IPS-NIHi11 (cell line): ENCODE results near the gene CSNK1A1.
"Not testable (repeated sequence)": the region's sequence is repeated elsewhere in the genome, so short reads cannot be mapped to it uniquely, and the experiment has no call there.

Source experiments
- DNase-seq: peaks from one replicate; pipeline ENCODE4 v3.0.0; 2012; ENCODE audit warnings: mixed read lengths, low spot score

CSNK1A1 gene

DNA sequence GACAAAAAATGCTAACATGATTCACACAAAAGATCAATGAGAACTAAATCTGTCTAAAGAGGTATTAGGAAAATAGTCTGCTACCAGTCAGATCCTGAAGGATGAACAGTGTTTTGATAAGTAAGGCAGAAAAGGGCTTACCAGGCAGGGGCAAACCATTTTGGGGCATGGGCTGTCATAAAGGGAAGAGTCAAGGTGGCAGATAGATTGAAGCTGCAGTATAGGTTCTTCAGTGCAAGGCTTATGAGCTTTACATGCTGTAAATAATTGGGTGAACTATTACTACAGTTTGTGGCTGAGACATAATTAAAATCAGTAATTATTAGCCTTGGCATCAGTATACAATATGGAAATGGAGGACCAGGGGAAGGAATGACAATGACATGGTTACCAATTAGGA lies 21.8 kb downstream of the CSNK1A1 start:
- DNase-seq: no peak

DNA sequence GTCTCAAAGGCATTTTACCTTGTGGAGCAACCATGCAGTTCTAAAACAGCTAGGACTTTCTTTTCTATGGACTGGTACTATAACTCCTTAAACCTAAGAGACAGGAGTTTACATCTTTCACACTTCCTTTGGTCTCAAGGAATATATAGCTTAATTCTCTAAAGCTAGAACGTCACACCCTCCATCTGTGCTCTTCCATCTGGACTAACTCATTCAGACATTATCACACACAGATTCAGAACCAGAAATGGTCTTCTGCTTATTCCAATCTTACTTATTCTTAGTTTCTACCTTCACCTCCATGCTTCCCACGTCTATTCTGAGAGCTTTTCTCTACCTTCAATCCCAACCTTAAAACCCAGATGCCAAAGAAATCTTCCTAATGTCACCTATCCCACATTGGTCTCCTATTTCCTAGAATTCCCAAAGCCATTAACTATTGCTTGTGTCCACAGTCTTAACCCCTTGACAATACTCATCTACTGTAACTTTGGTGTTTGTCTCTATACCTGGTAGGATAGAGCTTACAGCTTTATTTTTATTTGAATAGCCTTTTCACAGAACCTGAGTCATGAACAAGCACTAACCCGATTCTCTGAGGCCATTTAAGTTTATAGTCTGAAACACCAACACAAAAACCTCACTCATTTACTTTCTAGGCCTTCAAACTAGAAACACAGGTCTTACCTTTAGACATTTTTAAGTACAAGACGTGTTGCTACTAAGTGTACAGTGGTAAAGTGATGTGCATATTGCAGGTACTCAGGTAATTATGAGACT lies 22.8 kb downstream of the CSNK1A1 start:
- DNase-seq: no peak

DNA sequence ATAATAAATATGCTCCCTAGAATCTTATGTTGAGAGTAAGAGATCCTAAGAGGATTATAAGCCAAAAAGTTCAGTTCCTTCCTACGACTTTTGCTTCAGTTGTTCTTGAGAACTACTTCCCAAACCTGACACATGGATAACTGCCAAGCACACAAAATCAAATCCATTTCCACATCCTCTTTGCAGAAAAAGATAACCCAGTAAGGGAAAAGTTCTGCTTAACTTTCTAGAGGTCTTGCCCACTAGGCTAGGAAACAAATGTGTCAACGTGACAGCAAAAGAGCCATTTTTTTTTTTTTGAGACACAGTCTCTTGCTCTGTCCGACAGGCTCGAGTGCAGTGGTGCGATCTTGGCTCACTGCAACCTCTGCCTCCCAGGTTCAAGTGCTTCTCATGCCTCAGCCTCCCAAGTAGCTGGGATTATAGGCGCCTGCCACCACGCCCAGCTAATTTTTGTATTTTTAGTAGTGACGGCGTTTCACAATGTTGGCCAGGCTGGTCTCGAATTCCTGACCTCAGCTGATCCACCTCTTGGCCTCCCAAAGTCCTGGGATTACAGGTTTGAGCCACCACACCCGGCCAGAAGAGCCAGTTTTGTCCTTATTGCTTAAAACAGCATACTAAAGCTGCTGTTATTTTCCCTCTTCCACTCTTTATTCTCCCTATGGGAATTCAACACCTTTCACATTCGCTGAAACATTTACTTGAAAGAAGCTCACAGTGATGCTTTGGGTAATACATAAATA lies 24.2 kb downstream of the CSNK1A1 start:
- DNase-seq: no peak

DNA sequence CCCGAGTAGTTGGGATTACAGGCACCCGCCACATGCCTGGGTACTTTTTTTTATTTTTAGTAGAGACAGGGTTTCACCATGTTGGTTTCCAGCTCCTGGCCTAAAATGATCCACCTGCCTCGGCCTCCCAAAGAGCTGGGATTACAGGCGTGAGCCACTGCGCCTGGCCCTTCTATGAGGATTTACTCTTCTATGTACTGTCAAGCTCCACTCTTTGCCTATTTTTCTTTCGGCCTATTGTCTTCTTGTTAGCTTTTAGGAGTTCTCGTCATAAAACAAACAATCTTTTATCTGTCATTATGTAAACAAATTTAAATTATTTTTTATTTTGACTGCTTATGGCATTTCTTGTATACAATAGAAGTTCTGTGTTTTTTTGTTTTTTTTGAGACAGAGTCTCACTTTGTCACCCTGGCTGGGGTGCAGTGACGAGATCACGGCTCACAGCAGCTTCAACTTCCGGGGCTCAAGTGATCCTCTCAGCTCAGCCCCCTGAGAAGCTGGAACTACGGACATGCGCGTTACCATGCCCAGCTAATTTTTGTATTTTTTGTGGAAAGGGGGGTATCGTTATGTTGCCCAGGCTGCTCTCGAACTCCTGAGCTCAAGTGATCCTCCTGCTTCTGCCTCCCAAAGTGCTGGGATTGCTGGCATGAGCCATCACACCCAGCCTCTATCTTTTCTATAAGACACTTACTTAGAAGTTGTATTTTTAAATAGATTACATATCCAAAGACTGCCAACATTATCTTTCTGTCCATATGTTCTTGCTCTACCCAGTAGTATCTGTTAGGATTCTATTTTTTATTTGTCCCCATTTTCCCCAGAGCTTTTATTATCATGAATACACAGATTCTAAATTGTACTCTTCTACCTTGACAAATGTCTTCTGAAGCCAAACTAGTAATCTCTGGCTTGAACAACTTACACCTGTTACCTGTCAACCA lies 29.2 kb downstream of the CSNK1A1 start:
- DNase-seq: no peak

DNA sequence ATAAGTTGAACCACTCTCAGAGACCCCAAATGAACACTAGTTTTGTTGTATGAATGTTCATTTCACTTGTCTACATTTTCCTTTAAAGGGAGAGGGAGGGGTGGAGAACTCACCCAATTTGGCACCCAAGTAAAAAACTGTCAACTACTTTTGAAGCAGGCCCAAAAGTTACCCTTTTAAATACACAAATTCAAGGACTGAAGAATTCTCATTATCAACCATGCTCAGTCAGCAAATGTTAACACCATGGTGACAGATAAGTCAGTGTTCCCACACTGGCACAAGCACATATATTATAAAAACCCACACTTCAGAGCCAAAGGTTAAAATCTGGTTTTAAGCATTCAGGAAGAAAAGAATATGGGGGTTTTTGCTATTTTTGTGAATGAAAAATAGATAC lies 31.6 kb downstream of the CSNK1A1 start:
- DNase-seq: no peak

DNA sequence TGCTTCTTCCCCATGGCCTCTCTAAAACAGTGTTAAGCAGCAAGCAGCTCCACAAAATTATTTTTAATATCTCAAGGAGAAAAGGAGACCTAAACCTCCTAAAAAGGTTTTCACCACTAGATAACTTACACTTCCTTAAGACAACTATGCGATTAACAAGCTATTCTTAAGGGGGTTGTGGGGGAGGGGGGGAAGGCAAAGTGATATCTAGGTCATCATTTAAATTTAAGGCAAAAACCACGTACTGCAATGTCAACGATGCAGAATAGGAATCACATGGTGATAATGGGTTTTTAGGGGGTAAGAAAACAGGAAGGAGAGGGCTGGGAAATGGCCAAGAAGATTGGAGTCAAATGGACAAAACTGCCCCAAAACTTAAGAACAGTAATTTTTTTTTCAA lies 32.6 kb downstream of the CSNK1A1 start:
- DNase-seq: no peak

DNA sequence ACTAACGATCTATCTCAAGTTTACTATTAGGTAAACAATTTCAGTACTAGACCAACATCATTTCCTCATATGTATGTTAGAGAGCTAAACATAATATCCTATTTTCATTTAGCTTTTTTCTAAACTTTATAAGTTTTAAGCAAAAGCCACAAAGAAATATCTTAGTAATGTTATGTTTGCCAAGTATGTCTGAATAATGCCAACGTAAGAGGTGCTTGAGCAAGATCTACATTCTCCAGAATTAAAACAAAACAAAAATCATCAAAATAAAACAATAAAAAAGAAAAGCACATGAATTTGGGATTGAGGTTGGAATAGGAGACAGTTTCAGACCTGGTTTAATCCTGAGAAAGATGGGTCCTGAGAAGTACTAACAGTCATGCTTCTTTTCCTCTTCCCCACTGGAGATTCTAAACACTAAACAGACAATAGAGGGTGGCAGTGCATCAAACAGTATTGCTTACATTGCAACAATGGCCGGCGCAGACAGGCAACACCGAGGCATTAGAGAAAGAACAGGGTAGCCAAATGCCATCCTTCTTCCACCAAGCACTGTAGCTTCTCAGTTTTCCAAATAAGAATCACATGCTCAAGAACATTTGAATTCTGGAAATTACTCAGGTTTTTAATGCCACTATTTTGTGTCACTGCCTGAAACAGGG lies 33.6 kb downstream of the CSNK1A1 start:
- no peak for DNase-seq

DNA sequence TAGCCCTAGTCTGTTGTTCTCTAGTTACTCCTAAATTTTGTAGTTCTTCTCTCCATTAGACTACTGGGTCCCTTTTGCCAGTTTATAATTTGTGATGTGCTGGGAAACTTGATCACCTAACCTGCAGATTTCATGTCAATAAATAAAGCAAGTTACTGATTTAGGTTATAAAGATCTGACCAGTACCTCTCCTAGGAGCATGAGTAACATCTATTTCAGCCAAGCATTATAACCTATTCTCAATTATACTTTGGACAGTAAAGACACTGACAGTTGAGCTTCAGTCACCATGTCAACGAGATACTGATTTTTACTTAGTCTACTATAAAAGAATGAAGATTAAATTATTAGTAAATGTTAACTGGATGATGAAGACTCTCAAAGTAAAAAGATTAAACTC lies 36.7 kb downstream of the CSNK1A1 start:
- DNase-seq: no peak

DNA sequence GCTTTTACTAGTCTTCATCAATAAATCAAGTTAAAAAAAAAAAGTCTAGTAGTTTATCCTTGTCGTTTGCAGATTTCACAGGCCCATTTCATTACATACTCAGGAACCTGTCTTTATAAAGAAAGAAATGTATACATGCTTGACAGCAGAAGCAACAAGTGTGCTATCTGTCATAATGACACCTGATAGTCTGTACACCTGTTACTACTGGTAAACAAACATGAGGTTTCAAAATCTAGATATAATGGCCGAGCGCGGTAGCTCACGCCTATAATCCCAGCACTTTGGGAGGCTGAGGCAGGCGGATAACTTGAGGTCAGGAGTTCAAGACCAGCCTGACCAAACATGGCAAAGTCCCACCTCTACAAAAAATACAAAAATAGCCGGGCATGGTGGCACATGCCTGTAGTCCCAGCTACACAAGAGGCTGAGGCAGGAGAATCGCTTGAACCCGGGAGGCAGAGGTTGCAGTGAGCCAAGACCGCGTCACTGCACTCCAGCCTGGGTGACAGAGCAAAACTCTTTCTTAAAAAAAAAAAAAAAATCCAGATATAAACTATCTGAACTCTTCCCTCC lies 37.8 kb downstream of the CSNK1A1 start:
- DNase-seq: not testable (repeated sequence)

DNA sequence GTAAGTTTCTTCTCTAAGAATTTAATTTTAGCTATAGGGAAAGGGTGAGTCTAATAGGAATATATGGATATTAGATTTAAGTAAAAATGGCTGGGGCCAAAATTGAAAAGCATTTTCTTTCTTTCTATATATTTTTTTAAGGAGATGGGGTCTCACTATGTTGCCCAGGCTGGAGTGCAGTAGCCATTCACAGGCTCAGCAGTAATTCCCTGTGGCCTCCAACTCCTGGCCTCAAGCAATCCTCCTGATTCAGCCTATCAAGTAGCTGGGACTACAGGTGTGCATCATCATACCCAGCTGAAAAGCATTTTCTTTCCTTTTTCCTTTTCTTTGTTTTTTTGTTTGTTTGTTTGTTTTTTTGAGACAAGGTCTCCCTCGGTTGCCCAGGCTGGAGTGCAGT lies 41.1 kb downstream of the CSNK1A1 start:
- DNase-seq: no peak

DNA sequence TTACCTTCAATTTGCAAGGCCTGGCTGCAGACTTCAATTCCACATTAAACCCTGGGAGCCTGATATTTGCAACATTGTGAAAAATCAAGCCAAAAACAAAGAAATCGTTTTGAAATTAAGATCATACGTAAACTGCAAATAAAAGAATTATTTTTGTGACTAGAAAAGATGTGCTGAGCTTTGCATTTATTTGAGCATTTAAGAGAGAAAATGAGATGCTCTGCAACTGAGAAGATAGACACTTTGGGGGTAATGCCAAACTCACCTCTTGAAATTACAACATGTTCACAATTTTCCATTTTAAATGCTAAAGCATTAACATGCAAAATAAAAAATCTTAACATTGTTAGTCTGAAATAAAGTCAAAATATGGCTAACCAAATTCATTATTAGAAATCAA lies 46.6 kb downstream of the CSNK1A1 start:
- DNase-seq: no peak

DNA sequence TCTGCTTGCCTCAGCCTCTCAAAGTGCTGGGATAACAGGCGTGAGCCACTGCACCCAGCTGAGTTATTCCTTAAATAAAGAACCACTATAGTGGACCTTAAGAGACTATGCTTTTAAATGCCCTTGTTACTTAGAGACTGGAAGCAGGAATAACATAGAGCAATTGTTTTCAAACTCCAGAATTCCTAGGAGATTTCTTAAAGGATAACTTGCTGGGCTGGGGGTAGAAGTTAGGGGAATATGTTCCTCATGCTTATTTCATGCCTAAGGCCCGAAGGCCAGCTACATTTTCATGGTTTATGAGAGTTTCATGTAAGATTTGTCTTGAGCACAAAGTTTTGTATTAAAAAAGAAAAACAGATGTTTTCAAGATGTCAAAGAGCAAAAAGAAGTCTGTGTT lies 48.2 kb downstream of the CSNK1A1 start:
- DNase-seq: no peak

DNA sequence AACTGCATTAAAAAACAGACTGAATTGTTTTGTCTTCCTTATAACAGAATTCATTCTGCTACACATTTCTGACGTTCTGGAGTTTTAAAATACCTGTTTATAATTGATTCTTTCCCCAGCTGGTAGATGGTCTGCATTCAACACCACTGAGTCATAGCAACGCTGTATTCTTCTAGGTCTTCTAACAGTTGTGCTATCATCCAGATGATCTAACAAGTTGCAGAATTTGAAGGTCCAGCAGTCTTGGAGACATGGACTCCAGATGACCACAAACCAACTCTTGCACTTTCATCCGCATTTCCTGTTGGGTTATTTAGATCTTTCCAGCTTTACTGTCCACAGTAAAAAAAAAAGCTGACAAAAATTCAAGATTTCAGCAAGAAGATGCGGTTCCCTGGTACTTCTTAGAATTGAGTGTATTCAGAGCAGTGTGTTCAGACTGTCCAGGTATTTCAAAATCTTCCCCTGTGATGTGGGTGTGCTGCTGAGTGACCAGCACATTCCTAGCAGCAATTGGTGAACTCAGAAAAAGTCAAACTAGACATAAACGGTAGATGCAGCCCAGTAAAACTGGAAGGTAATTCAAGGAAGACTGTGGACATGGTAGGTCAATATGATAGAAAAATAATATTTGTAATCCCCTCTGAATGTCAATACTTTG lies 50.2 kb downstream of the CSNK1A1 start:
- DNase-seq: no peak

DNA sequence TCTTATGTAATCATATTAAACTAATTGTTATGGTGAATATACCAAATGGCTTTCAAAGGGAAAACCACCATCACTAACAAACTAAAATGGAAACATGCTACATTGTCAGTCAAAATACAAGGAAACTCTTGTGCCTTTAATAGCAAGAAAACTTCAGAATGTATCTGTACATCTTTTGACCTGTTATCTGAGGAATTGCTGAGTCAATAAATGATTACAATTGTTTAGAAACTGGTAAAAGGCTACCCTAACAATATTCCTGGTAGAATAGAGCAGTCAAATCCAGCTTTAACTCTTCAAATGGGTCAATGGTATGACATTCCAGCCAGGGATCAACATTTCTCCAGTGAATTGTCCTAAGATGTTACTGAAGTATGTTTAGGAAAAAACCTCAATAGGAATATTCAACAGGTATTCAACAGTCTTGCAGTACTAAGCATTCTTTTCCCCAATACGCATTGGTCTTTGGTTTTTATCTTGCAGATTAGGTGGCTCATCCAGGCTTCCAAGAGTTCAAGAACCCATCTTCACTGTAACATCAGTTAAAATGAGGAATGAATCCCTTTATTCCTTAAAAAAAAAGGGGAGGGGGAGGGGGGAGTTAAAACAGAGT lies 52.4 kb downstream of the CSNK1A1 start:
- no peak for DNase-seq

DNA sequence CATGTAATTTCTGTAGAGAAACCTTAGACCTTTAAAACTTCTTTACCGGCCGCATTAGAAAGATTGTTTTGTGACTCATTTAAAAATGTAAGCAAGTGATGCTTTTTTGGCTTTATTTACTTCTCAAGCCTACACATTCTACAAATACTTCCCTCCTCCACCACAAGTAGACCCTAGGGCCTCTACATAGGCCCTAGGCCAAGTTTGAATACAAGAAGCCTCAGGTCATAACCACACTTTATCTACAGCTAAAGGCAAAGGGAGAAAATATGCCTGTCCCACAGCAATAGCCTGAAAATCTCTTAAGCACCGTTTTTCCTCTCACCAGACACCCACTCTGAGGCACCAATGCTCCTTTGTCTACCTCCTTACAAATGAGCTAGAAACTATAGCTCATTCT lies 53.9 kb downstream of the CSNK1A1 start:
- no peak for DNase-seq

DNA sequence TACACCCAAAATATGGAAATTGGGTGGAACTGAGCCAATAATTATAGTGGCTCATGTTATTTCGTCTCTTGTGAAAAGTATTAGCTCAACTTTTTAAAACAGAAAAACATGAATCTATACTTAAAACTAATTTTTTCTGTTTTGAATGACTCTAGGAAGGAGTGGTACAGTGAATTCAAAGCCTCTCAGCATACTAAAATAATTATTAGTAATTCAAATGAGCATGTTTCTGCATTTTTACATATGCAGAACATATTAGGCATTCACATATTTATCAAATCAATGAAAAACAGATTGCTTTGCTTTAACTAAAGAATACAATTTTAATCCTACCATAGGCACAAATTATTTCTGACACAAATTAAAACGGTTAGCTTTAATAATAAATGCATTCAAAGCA lies 54.3 kb downstream of the CSNK1A1 start:
- no peak for DNase-seq

DNA sequence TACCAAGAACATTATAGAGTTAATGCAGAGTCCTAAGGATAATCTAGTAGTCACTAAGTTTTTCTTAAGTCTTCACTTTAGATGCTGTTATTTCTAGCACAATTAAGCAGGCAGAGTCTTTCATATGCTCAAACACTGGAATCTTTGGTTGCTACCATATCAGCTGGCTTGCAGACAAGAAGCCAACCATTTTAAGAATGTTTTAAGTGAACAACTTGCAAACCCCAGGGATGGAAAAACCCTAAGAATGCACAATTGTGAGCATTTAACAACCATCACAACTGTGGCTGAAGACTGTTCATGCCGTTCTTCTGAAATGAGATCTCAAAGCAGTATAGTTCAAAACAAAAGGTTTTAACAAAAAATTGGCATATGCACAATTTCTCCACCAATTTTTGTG lies 55.1 kb downstream of the CSNK1A1 start:
- DNase-seq: no peak

DNA sequence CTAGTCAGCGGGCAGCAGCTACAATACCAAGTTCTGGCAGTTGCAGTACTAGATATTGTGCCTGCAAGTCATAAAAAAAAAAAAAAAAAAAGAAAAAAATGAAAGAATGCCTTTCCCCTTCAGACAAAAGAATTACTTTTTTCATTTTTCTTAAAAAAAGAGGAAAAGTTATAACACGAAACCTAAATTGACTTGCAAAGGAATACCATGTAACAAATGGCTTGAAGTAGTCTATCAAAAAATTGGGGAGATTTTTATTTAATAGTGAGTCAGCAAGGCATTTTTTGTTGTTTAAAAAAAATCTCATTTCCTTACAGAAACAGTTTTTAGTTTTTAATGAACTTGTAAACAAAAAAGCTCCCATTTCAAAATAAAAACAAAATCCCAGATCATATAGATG lies 55.6 kb downstream of the CSNK1A1 start:
- no peak for DNase-seq

DNA sequence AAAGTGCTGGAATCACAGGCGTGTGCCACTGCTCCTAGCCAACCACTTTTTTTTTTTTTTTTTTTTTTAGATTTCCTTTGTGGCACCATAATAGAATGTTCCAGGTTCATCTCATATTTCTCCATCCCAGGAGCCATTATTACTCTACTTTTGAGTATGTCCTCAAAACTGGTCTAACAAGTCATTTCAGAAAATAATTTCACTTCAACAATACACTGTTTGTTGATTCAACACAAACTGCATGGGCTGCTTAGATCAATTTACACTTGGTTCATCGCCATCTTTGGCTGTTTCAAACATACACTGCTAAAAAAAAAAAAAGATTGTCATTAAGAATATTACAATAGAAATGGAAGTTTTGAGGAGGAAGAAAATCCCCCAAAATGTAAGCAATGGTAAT lies 57.9 kb downstream of the CSNK1A1 start:
- DNase-seq: no peak

DNA sequence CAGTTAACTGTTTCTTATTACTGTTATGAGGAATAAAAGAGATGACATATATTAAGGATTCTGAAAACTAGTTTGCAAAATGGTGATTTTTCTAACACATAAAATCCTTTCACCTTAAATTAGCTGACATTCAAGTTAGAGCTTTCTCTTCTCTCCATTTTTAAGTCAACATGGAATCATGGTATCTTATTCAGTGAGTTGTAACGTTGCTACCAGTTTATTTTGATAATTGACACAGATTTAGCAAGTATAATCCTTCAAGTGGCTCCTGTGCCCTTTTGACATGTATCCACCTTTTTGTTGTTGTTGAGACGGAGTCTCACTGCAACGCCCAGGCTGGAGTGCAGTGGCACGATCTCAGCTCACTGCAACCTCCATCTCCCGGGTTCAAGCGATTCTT lies 58.5 kb downstream of the CSNK1A1 start:
- no peak for DNase-seq
